Measurements from ENCODE around the gene MYO18A. TPM values are rescaled to one million over a fixed set of nuclear protein-coding genes. Genes with fewer than 3 reads are reported as not detected.

MYO18A gene
- total RNA-seq, 1 donor from 2014 or later = 48.2 TPM

- H3K36me3 Mint-ChIP-seq (ENCODE audit: low read depth) = no peaks in the 10 kb centered on the region
- H3K9me3 Mint-ChIP-seq = no peaks in the 10 kb centered on the region
- H3K4me1 Mint-ChIP-seq = peaks cover 62% of the 10 kb centered on the region
- H3K27ac Mint-ChIP-seq (ENCODE audit: unreplicated experiment) = no peak overlapping the region
- H3K4me3 Mint-ChIP-seq = peak overlapping the region; percentile 64
- no peak for DNase-seq (ENCODE audit: low read depth, low spot score)
- no peak for TF ChIP-seq CTCF (conservative IDR thresholded peaks at IDR 0.05)
- H3K27me3 Mint-ChIP-seq (ENCODE audit: low read depth) = no peaks in the 10 kb centered on the region
Observed at GRCh38 chr17:29049541-29050145, 130.6 kb downstream of the MYO18A start.

- H3K27me3 Mint-ChIP-seq (ENCODE audit: low read depth) = no peaks in the 10 kb centered on the region
Observed at GRCh38 chr17:29048440-29049368, 131.5 kb downstream of the MYO18A start.

GRCh38 chr17:29046473-29046839, 133.7 kb downstream of the MYO18A start:
- Mint-ChIP-seq H3K4me1 (peaks cover 74% of the 10 kb centered on the region), H3K36me3 (ENCODE audit: low read depth) (no peaks in the 10 kb centered on the region), H3K4me3 (no peak overlapping the region), H3K9me3 (no peaks in the 10 kb centered on the region), H3K27ac (ENCODE audit: unreplicated experiment) (no peak overlapping the region), H3K27me3 (ENCODE audit: low read depth) (no peaks in the 10 kb centered on the region)
- DNase-seq (ENCODE audit: low read depth, low spot score) = no peak
- no peak for TF ChIP-seq CTCF (conservative IDR thresholded peaks at IDR 0.05)

More at GRCh38 chr17:29048440-29049368, 131.5 kb downstream of the MYO18A start:
- Mint-ChIP-seq H3K27ac (ENCODE audit: unreplicated experiment) (peak overlapping the region; percentile 85), H3K36me3 (ENCODE audit: low read depth) (no peaks in the 10 kb centered on the region), H3K9me3 (no peaks in the 10 kb centered on the region), H3K4me3 (peak overlapping the region; percentile 64), H3K4me1 (peaks cover 65% of the 10 kb centered on the region)
- no peak for TF ChIP-seq CTCF (conservative IDR thresholded peaks at IDR 0.05)
- peak; percentile 55 for DNase-seq (ENCODE audit: low read depth, low spot score)

GRCh38 chr17:29045734-29046472, 134.3 kb downstream of the MYO18A start:
- Mint-ChIP-seq H3K9me3 (no peaks in the 10 kb centered on the region), H3K27ac (ENCODE audit: unreplicated experiment) (no peak overlapping the region), H3K4me1 (peaks cover 70% of the 10 kb centered on the region), H3K36me3 (ENCODE audit: low read depth) (no peaks in the 10 kb centered on the region), H3K4me3 (peak overlapping the region; percentile 6), H3K27me3 (ENCODE audit: low read depth) (no peaks in the 10 kb centered on the region)
- no peak for DNase-seq (ENCODE audit: low read depth, low spot score)
- TF ChIP-seq CTCF (conservative IDR thresholded peaks at IDR 0.05) = no peak

GRCh38 chr17:29045026-29045425, 135.2 kb downstream of the MYO18A start:
- Mint-ChIP-seq H3K27me3 (ENCODE audit: low read depth) (no peaks in the 10 kb centered on the region), H3K4me1 (peaks cover 73% of the 10 kb centered on the region), H3K27ac (ENCODE audit: unreplicated experiment) (no peak overlapping the region), H3K9me3 (no peaks in the 10 kb centered on the region), H3K4me3 (no peak overlapping the region), H3K36me3 (ENCODE audit: low read depth) (no peaks in the 10 kb centered on the region)
- DNase-seq (ENCODE audit: low read depth, low spot score) = no peak
- TF ChIP-seq CTCF (conservative IDR thresholded peaks at IDR 0.05) = no peak
